H1 (cell line): ENCODE data around the gene ALPK3.

Experiments used
- CEBPB ChIP-seq: IDR thresholded peaks from 2 replicates; pipeline ENCODE4 v1.6.1; 2012; ENCODE audit warnings: low read depth, low read length
- CTCF ChIP-seq, 3 experiments: IDR thresholded peaks; 1 replicate in 2 of 3; 2 replicates in 1 of 3; pipeline versions ENCODE4 v1.5.1 to v1.6.1; 2011; ENCODE audit warnings: low read length in 3 of 3, mild to moderate bottlenecking in 3 of 3, inconsistent platforms in 2 of 3, low read depth in 1 of 3, moderate library complexity in 1 of 3; ENCODE audit not compliant: insufficient read depth in 1 of 3; ENCODE audit errors: control extremely low read depth in 1 of 3
- EZH2 ChIP-seq: fragments of 200-600 bp; sonication (generic); IDR thresholded peaks from 2 replicates; pipeline ENCODE4 v1.7.1; 2012; ENCODE audit warnings: low read depth, mild to moderate bottlenecking, moderate library complexity, low read length, inconsistent platforms; ENCODE audit not compliant: severe bottlenecking
- HDAC6 ChIP-seq: IDR thresholded peaks from one replicate; pipeline ENCODE4 v1.7.1; 2012; ENCODE audit warnings: low read depth, mild to moderate bottlenecking, inconsistent platforms, low read length, moderate library complexity
- KDM4A ChIP-seq: IDR thresholded peaks from one replicate; pipeline ENCODE4 v1.7.1; 2012; ENCODE audit warnings: low read depth, mild to moderate bottlenecking, moderate library complexity, low read length, inconsistent platforms; ENCODE audit not compliant: severe bottlenecking
- MAFK ChIP-seq: IDR thresholded peaks from 2 replicates; pipeline ENCODE4 v1.6.1; 2012; ENCODE audit warnings: low read depth, mild to moderate bottlenecking, improper control_type of control experiment, low read length
- POLR2A ChIP-seq, 2 experiments: IDR thresholded peaks; 1 replicate in 1 of 2; 2 replicates in 1 of 2; pipeline ENCODE4 v1.6.1; 2011; ENCODE audit warnings: low read depth in 2 of 2, low read length in 2 of 2, mild to moderate bottlenecking in 2 of 2; ENCODE audit errors: control extremely low read depth in 1 of 2
- SIN3A ChIP-seq, 2 experiments: IDR thresholded peaks in 1 of 2; conservative IDR thresholded peaks in 1 of 2; 2 replicates each; pipeline ENCODE4 v1.6.1; 2011 to 2012; ENCODE audit warnings: low read length in 2 of 2, improper control_type of control experiment in 1 of 2, low read depth in 1 of 2, mild to moderate bottlenecking in 1 of 2
- SP2 ChIP-seq: IDR thresholded peaks from 2 replicates; pipeline ENCODE4 v1.6.1; 2012; ENCODE audit warnings: mild to moderate bottlenecking, low read length, inconsistent platforms
- USF2 ChIP-seq: IDR thresholded peaks from 2 replicates; pipeline ENCODE4 v1.6.1; 2011; ENCODE audit warnings: low read length, improper control_type of control experiment

- no peak for TF ChIP-seq CTCF (IDR thresholded peaks at IDR 0.05; ENCODE audit: control extremely low read depth in 1 of 3, insufficient read depth in 1 of 3, low read depth in 1 of 3, low read length in 3 of 3)
- TF ChIP-seq POLR2A (IDR thresholded peaks at IDR 0.05; ENCODE audit: control extremely low read depth in 1 of 2, low read depth in 2 of 2, low read length in 2 of 2), result no peak
- no peak for TF ChIP-seq HDAC6
- no peak for TF ChIP-seq SP2
- TF ChIP-seq EZH2, result no peak
- no peak for TF ChIP-seq MAFK
- no peak for TF ChIP-seq KDM4A
- no peak for TF ChIP-seq SIN3A (conservative IDR thresholded peaks at IDR 0.05 in 1 of 2, IDR thresholded peaks at IDR 0.05 in 1 of 2; ENCODE audit: low read depth in 1 of 2, low read length in 2 of 2)
- TF ChIP-seq USF2, result no peak
- TF ChIP-seq CEBPB, result no peak
Observed at GRCh38 chr15:84865074-84865569, 48.0 kb downstream of the ALPK3 start.
